K562 (cell line): ENCODE measurements around the gene GGA2.

Experiments used
- JUND ChIP-seq, 2 experiments: IDR thresholded peaks; 2 replicates in 1 of 2; 3 replicates in 1 of 2; pipeline ENCODE4 v1.6.1; 2011; ENCODE audit warnings: borderline replicate concordance in 2 of 2, low read depth in 2 of 2, low read length in 2 of 2, improper control_type of control experiment in 1 of 2, missing biosample characterization in 1 of 2, missing genetic modification characterization in 1 of 2, missing genetic modification reagents in 1 of 2
- LARP7 ChIP-seq: fragments of 450-650 bp; IDR thresholded peaks from 2 replicates; pipeline ENCODE4 v1.6.1; 2016
- RAD21 ChIP-seq, 2 experiments: fragments of 250-450 bp in 1 of 2; fragments of 450-650 bp in 1 of 2; sonication (Bioruptor Pico) in 1 of 2; formaldehyde crosslinking in 1 of 2; IDR thresholded peaks in 1 of 2; conservative IDR thresholded peaks in 1 of 2; 2 replicates each; pipeline versions ENCODE4 v1.4.0 to v1.8.0; 2020 to 2022; ENCODE audit warnings: mild to moderate bottlenecking in 2 of 2, moderate library complexity in 1 of 2
- SP1 ChIP-seq: sonication (generic); formaldehyde crosslinking; IDR thresholded peaks from 2 replicates; pipeline ENCODE4 v1.8.1; 2022; ENCODE audit warnings: mild to moderate bottlenecking, missing genetic modification reagents
- SPI1 ChIP-seq: IDR thresholded peaks from 2 replicates; pipeline ENCODE4 v1.6.1; 2011; ENCODE audit warnings: low read depth, low read length, control low read depth, borderline replicate concordance
- YBX1 ChIP-seq: fragments of 450-650 bp; IDR thresholded peaks from 2 replicates; pipeline ENCODE4 v1.7.1; 2016; ENCODE audit warnings: mild to moderate bottlenecking
- TF ChIP-seq, protein P1 (sequence below): sonication (generic); formaldehyde crosslinking; IDR thresholded peaks from 2 replicates; pipeline ENCODE4 v1.9.0; 2022; ENCODE audit warnings: mild to moderate bottlenecking, missing genetic modification reagents
- TF ChIP-seq, protein P2 (sequence below): sonication (generic); formaldehyde crosslinking; IDR thresholded peaks from 2 replicates; pipeline ENCODE4 v1.9.0; 2022; ENCODE audit warnings: mild to moderate bottlenecking, missing genetic modification reagents
- TF ChIP-seq, protein P3 (sequence below), 2 experiments: fragments of 200-800 bp in 1 of 2; sonication (Bioruptor generic) in 1 of 2; sonication (generic) in 1 of 2; formaldehyde crosslinking in 1 of 2; IDR thresholded peaks in 1 of 2; conservative IDR thresholded peaks in 1 of 2; 2 replicates each; pipeline versions ENCODE4 v1.5.0 to v1.6.1; 2016 to 2020; ENCODE audit warnings: missing compliant biosample characterization in 1 of 2, missing genetic modification characterization in 1 of 2, missing genetic modification reagents in 1 of 2
- TF ChIP-seq, protein P4 (sequence below): sonication (generic); formaldehyde crosslinking; IDR thresholded peaks from 2 replicates; pipeline ENCODE4 v1.5.0; 2020; ENCODE audit warnings: missing genetic modification reagents

DNA sequence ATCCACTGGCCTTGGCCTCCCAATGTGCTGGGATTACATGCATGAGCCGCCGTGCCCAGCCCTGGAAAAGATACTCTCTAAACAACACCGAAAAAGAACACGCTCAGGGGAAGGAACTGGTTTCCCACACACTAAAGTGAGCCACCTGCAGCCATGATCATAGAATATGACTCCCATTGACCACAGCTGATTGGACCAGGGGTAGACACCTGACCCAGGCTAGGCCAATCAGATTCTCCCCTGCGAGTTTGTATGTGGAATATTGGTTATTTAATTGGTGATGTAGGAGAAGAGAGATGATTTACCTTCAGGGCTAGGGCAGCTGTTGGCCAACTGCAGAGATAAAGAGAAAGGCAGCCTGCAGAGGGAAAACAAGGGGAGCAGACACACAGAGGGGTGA is 9.0 kb upstream of the GGA2 start:
- TF ChIP-seq YBX1 (no peak), RAD21 (CRISPR knock-in tag; conservative IDR thresholded peaks at IDR 0.05 in 1 of 2, IDR thresholded peaks at IDR 0.05 in 1 of 2) (no peak), SPI1 (no peak), LARP7 (no peak), JUND (IDR thresholded peaks at IDR 0.05; ENCODE audit: borderline replicate concordance, low read depth, low read length) (no peak), JUND (tag; IDR thresholded peaks at IDR 0.05; ENCODE audit: borderline replicate concordance, low read depth, low read length) (no peak), SP1 (CRISPR knock-in tag) (no peak)
- TF ChIP-seq, protein P1, sequence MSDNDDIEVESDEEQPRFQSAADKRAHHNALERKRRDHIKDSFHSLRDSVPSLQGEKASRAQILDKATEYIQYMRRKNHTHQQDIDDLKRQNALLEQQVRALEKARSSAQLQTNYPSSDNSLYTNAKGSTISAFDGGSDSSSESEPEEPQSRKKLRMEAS (CRISPR knock-in tag) = no peak
- TF ChIP-seq, protein P2, sequence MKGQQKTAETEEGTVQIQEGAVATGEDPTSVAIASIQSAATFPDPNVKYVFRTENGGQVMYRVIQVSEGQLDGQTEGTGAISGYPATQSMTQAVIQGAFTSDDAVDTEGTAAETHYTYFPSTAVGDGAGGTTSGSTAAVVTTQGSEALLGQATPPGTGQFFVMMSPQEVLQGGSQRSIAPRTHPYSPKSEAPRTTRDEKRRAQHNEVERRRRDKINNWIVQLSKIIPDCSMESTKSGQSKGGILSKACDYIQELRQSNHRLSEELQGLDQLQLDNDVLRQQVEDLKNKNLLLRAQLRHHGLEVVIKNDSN = peak; percentile 89
- TF ChIP-seq, protein P3, sequence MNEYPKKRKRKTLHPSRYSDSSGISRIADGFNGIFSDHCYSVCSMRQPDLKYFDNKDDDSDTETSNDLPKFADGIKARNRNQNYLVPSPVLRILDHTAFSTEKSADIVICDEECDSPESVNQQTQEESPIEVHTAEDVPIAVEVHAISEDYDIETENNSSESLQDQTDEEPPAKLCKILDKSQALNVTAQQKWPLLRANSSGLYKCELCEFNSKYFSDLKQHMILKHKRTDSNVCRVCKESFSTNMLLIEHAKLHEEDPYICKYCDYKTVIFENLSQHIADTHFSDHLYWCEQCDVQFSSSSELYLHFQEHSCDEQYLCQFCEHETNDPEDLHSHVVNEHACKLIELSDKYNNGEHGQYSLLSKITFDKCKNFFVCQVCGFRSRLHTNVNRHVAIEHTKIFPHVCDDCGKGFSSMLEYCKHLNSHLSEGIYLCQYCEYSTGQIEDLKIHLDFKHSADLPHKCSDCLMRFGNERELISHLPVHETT (CRISPR knock-in tag; conservative IDR thresholded peaks at IDR 0.05 in 1 of 2, IDR thresholded peaks at IDR 0.05 in 1 of 2) = no peak
- TF ChIP-seq, protein P4, sequence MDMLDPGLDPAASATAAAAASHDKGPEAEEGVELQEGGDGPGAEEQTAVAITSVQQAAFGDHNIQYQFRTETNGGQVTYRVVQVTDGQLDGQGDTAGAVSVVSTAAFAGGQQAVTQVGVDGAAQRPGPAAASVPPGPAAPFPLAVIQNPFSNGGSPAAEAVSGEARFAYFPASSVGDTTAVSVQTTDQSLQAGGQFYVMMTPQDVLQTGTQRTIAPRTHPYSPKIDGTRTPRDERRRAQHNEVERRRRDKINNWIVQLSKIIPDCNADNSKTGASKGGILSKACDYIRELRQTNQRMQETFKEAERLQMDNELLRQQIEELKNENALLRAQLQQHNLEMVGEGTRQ (CRISPR knock-in tag) = peak; percentile 71
